SK-N-SH (cell line): ENCODE data around the gene TMTC2. TPM values are rescaled to one million over a fixed set of nuclear protein-coding genes. Genes with fewer than 3 reads are reported as not detected.

Experiments
- CTCF ChIA-PET: fragments of 300-600, 350-600 bp; formaldehyde crosslinking; extraction: SDS; loops from one replicate; lab custom pipeline; 2021; lab: Yijun Ruan, JAX
- POLR2A ChIA-PET: fragments of 350-600 bp; sonication (Branson Sonifier 250); formaldehyde crosslinking; extraction: SDS; loops from one replicate; lab custom pipeline; 2020; ENCODE audit warnings: antibody characterized with exemption, inconsistent platforms; lab: Yijun Ruan, JAX
- DNase-seq: peaks from one replicate; pipeline ENCODE4 v3.0.0; 2012
- H2AFZ ChIP-seq: fragments of 200-600 bp; sonication (generic); 2 replicates; pipeline ENCODE4 v1.8.1; 2016; ENCODE audit warnings: antibody characterized with exemption, mild to moderate bottlenecking, low read depth
- H3F3A ChIP-seq: fragments of 200-600 bp; sonication (generic); replicated peaks from 2 replicates; pipeline ENCODE3; 2016; ENCODE audit warnings: antibody characterized with exemption, mild to moderate bottlenecking; ENCODE audit not compliant: insufficient read depth
- H3K27ac ChIP-seq, 2 experiments: fragments of 200-500 bp in 1 of 2; fragments of 200-600 bp in 1 of 2; sonication (Bioruptor generic) in 1 of 2; sonication (generic), shearing (Covaris generic) in 1 of 2; 2 replicates each; pipeline versions ENCODE4 v1.5.1 to v1.6.1; 2014 to 2016; ENCODE audit warnings: low read depth in 2 of 2, inconsistent platforms in 1 of 2, low read length in 1 of 2, mild to moderate bottlenecking in 1 of 2, mixed read lengths in 1 of 2
- H3K27me3 ChIP-seq: fragments of 200-600 bp; sonication (generic), shearing (Covaris generic); 2 replicates; pipeline ENCODE4 v1.6.1; 2016; ENCODE audit warnings: mixed run types; ENCODE audit not compliant: insufficient read depth
- H3K36me3 ChIP-seq, 2 experiments: fragments of 200-500 bp in 1 of 2; fragments of 200-600 bp in 1 of 2; sonication (Bioruptor generic) in 1 of 2; sonication (generic) in 1 of 2; replicated peaks in 1 of 2; 2 replicates each; pipeline versions ENCODE3 to v1.5.1; 2014 to 2016; ENCODE audit warnings: low read length in 1 of 2, mild to moderate bottlenecking in 1 of 2; ENCODE audit not compliant: insufficient read depth in 2 of 2, control insufficient read depth in 1 of 2
- H3K4me1 ChIP-seq, 2 experiments: fragments of 200-500 bp in 1 of 2; fragments of 200-600 bp in 1 of 2; sonication (Bioruptor generic) in 1 of 2; sonication (generic), shearing (Covaris generic) in 1 of 2; 2 replicates each; pipeline versions ENCODE4 v1.5.1 to v1.6.1; 2014 to 2016; ENCODE audit warnings: low read depth in 1 of 2, low read length in 1 of 2, mixed run types in 1 of 2; ENCODE audit not compliant: insufficient read depth in 2 of 2, control insufficient read depth in 1 of 2
- H3K4me2 ChIP-seq: fragments of 200-600 bp; sonication (generic), shearing (Covaris generic); 2 replicates; pipeline ENCODE4 v1.6.1; 2017; ENCODE audit warnings: mixed run types
- H3K4me3 ChIP-seq, 2 experiments: fragments of 200-500 bp in 1 of 2; fragments of 200-600 bp in 1 of 2; sonication (Bioruptor generic) in 1 of 2; sonication (generic), shearing (Covaris generic) in 1 of 2; 2 replicates each; pipeline versions ENCODE4 v1.5.1 to v1.8.1; 2014 to 2016; ENCODE audit warnings: low read depth in 2 of 2, inconsistent platforms in 1 of 2, low read length in 1 of 2, mild to moderate bottlenecking in 1 of 2, mixed read lengths in 1 of 2, moderate library complexity in 1 of 2
- H3K79me2 ChIP-seq: fragments of 200-600 bp; sonication (generic); 2 replicates; pipeline ENCODE4 v1.8.1; 2017; ENCODE audit warnings: mild to moderate bottlenecking; ENCODE audit not compliant: insufficient read depth
- H3K9ac ChIP-seq: fragments of 200-600 bp; sonication (generic); 2 replicates; pipeline ENCODE4 v1.6.1; 2017; ENCODE audit warnings: mixed run types
- H3K9me2 ChIP-seq: fragments of 200-600 bp; sonication (generic); 2 replicates; pipeline ENCODE4 v1.6.1; 2017; ENCODE audit warnings: mixed run types
- H3K9me3 ChIP-seq: fragments of 200-600 bp; sonication (generic); 2 replicates; pipeline ENCODE4 v1.6.1; 2017; ENCODE audit warnings: mixed run types, mild to moderate bottlenecking, moderate library complexity
- H4K20me1 ChIP-seq: fragments of 200-600 bp; sonication (generic); 2 replicates; pipeline ENCODE4 v1.6.1; 2017; ENCODE audit warnings: mild to moderate bottlenecking, mixed run types; ENCODE audit not compliant: insufficient read depth
- CHD2 ChIP-seq: fragments of 150-350 bp; IDR thresholded peaks from 2 replicates; pipeline ENCODE4 v1.6.1; 2018; ENCODE audit warnings: low read length; ENCODE audit not compliant: partially characterized antibody
- FOXJ3 ChIP-seq: sonication (generic); formaldehyde crosslinking; IDR thresholded peaks from 2 replicates; pipeline ENCODE4 v1.5.1; 2020; ENCODE audit warnings: mild to moderate bottlenecking, missing genetic modification reagents
- FOXM1 ChIP-seq: IDR thresholded peaks from 2 replicates; pipeline ENCODE4 v1.4.0; 2012; ENCODE audit warnings: low read depth, mild to moderate bottlenecking
- GABPA ChIP-seq: IDR thresholded peaks from 2 replicates; pipeline ENCODE4 v1.4.0; 2012; ENCODE audit warnings: low read depth, mild to moderate bottlenecking
- PBX3 ChIP-seq: IDR thresholded peaks from 2 replicates; pipeline ENCODE4; 2012
- RCOR1 ChIP-seq: fragments of 150-350 bp; IDR thresholded peaks from 2 replicates; pipeline ENCODE4 v1.6.1; 2017; ENCODE audit warnings: antibody characterized with exemption, low read length
- SMC3 ChIP-seq: IDR thresholded peaks from 2 replicates; pipeline ENCODE4 v1.6.1; 2012; ENCODE audit warnings: low read depth, low read length, improper control_type of control experiment
- TCF12 ChIP-seq: IDR thresholded peaks from 2 replicates; pipeline ENCODE4 v1.4.0; 2012
- ZBTB33 ChIP-seq: IDR thresholded peaks from 2 replicates; pipeline ENCODE4 v1.4.0; 2012; ENCODE audit warnings: low read depth, borderline replicate concordance
- WGBS: methylation state at CpG from one replicate; pipeline ENCODE4 v1.1.6; 2017; ENCODE audit warnings: low lambda C conversion rate; 5-methylcytosine and 5-hydroxymethylcytosine counted together
- polyA plus RNA-seq, 3 experiments: library from polyadenylated mRNA; depleted of rRNA; stranded (reverse); fragments of >200 nt; gene quantifications; 2 replicates each; pipeline ENCODE4 v1.2.3, GENCODE V29; 2012
- TF ChIP-seq, protein P1 (sequence below): fragments of 150-350 bp; IDR thresholded peaks from 2 replicates; pipeline ENCODE4 v1.6.1; 2017; ENCODE audit warnings: antibody characterized with exemption, low read length, low read depth, borderline replicate concordance

TMTC2 gene
- polyA plus RNA-seq, 1 of the 3 experiments (the other 2 are of a cell fraction), result 4.1 TPM

DNA sequence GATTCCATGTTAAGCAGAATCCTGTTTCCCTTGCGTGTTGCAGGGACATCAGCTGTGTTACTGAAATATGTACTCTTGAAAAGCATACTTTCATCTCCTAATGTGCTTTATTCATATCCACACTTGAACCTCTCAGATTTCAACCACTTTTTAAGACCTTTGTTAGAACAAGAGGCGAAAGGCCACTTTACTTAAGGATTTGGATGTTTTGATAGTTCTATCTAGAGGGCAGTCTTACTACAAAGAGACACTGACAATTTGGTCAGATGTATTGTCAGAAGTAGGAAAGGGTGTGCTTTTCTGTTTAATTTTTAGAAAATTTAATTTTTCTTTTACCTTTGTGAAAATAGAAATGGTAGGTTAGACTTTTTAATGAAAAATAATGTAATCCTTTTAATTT lies 267.9 kb downstream of the TMTC2 start:
- no peak for TF ChIP-seq RCOR1
- TF ChIP-seq GABPA, result no peak
- no peak for TF ChIP-seq CHD2
- no peak for TF ChIP-seq FOXJ3 (CRISPR knock-in tag)
- TF ChIP-seq, all 33 proteins: peak for 0
- peak overlapping the region in 1 of 2 experiments; percentile 36; a peak in 1 of 4 replicates for H3K27ac ChIP-seq
- no peaks in the 10 kb centered on the region for H3K27me3 ChIP-seq
- WGBS, result 85% methylated on average over 2 of the region's 2 CpGs
- H3K9me3 ChIP-seq, result no peaks in the 10 kb centered on the region
- no peaks in the 10 kb centered on the region for H3K36me3 ChIP-seq
- H4K20me1 ChIP-seq, result no peaks in the 10 kb centered on the region
- H3K4me3 ChIP-seq, result no peak overlapping the region
- no peak overlapping the region for H3K4me2 ChIP-seq
- no peak for DNase-seq
- H3K9ac ChIP-seq, result no peak overlapping the region
- peaks cover 0 to 13% of the 10 kb centered on the region in 2 experiments; a peak in 2 of 4 replicates for H3K4me1 ChIP-seq
- ChIA-PET POLR2A (no interaction called here), CTCF (no interaction called here)
- no peaks in the 10 kb centered on the region for H3F3A ChIP-seq
- H3K9me2 ChIP-seq, result no peaks in the 10 kb centered on the region
- H2AFZ ChIP-seq, result no peak overlapping the region
- H3K79me2 ChIP-seq, result no peaks in the 10 kb centered on the region

DNA sequence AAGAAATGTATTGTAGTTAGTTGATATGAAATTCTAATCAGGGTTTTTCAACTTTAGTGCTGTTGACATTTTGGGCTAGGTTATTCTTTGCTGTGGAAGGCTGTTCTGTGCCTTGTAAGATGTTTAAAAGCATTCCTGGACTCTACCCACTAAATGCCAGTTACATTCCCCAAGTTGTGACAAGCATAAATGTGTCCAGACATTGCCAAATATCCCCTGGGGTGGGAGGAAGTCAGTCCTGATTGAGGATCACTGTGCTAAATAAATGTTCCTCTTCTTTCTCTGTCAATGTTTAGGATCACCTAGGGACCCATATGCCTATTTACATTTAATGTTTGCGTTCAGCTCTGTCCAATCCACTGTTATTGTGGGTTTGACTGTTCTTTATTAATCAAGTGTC lies 268.3 kb downstream of the TMTC2 start:
- Histone ChIP-seq H3K9me3 (no peaks in the 10 kb centered on the region), H3K79me2 (no peaks in the 10 kb centered on the region), H3K9ac (no peak overlapping the region), H2AFZ (no peak overlapping the region), H3K4me3 (no peak overlapping the region), H3K27me3 (no peaks in the 10 kb centered on the region), H3K4me1 (peaks cover 0 to 13% of the 10 kb centered on the region in 2 experiments; a peak in 2 of 4 replicates), H3K4me2 (no peak overlapping the region), H3K36me3 (no peaks in the 10 kb centered on the region), H3F3A (no peaks in the 10 kb centered on the region), H3K27ac (no peak overlapping the region; a peak in 1 of 4 replicates), H3K9me2 (no peaks in the 10 kb centered on the region), H4K20me1 (no peaks in the 10 kb centered on the region)
- ChIA-PET CTCF (no interaction called here), POLR2A (no interaction called here)
- WGBS, result 95% methylated on average over 1 of the region's 1 CpG
- no peak for DNase-seq
- TF ChIP-seq FOXM1, result no peak
- TF ChIP-seq SMC3, result no peak
- TF ChIP-seq ZBTB33, result no peak
- no peak for TF ChIP-seq FOXJ3 (CRISPR knock-in tag)
- TF ChIP-seq PBX3, result no peak
- TF ChIP-seq GABPA, result no peak
- TF ChIP-seq TCF12, result no peak

- Histone ChIP-seq H2AFZ (no peak overlapping the region), H4K20me1 (no peaks in the 10 kb centered on the region), H3F3A (no peaks in the 10 kb centered on the region)
- TF ChIP-seq, protein P1, sequence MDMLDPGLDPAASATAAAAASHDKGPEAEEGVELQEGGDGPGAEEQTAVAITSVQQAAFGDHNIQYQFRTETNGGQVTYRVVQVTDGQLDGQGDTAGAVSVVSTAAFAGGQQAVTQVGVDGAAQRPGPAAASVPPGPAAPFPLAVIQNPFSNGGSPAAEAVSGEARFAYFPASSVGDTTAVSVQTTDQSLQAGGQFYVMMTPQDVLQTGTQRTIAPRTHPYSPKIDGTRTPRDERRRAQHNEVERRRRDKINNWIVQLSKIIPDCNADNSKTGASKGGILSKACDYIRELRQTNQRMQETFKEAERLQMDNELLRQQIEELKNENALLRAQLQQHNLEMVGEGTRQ, result no peak
- peak; percentile 57 for TF ChIP-seq PBX3
- TF ChIP-seq, all 33 proteins: peak for 1
- Histone ChIP-seq H3K4me1 (peaks cover 1 to 13% of the 10 kb centered on the region in 2 experiments; a peak in 3 of 4 replicates), H3K9ac (no peak overlapping the region), H3K36me3 (no peaks in the 10 kb centered on the region), H3K9me3 (no peaks in the 10 kb centered on the region), H3K27me3 (no peaks in the 10 kb centered on the region), H3K4me2 (no peak overlapping the region), H3K9me2 (no peaks in the 10 kb centered on the region), H3K4me3 (no peak overlapping the region), H3K27ac (no peak overlapping the region), H3K79me2 (no peaks in the 10 kb centered on the region)
- no peak for DNase-seq
- POLR2A ChIA-PET, result no interaction called here
- CTCF ChIA-PET, result interaction anchor here (0.9 kb wide), 1 partner anchor 281 kb away, joined by 3 read pairs; no protein-coding TSS in a partner anchor
These were observed 272.3 kb downstream of the TMTC2 start for GRCh38 chr12:82958966-82959365.
